Pancreas (tissue), 10 donors: ENCODE measurements around the gene DNM3. TPM values are rescaled to one million over a fixed set of nuclear protein-coding genes. Genes with fewer than 3 reads are reported as not detected.

ENCODE experiments used
- ATAC-seq, 4 donors: fragments of 200-7000 bp; cut with Tn5 transposase; one replicate each; pipeline versions ENCODE4 v1.8.0 to v1.9.1; 2020; ENCODE audit warnings: mild to moderate bottlenecking in 4 of 4, moderate library complexity in 4 of 4
- DNase-seq, 6 donors: peaks; one replicate each; pipeline ENCODE4 v3.0.0-alpha.2; 2020
- FAIRE-seq: peaks from 2 replicates; lab custom pipeline; 2012; peaks lifted over from hg19 to GRCh38; lab: Jason Lieb, UNC
- H3K27ac ChIP-seq, 4 donors: fragments of 200-600 bp; sonication (generic); 1 replicate in 3 of 4; 2 replicates in 1 of 4; pipeline versions ENCODE4 v1.5.0 to v1.8.0; 2020
- H3K27me3 ChIP-seq, 4 donors: fragments of 200-600 bp; one replicate each; pipeline ENCODE4 v1.8.0; 2021
- H3K36me3 ChIP-seq, 3 donors: fragments of 200-600 bp; sonication (generic) in 1 of 3; one replicate each; pipeline versions ENCODE4 v1.5.0 to v1.8.0; 2020 to 2021
- H3K4me1 ChIP-seq, 3 donors: fragments of 200-600 bp; one replicate each; pipeline ENCODE4 v1.8.0; 2021
- H3K4me3 ChIP-seq, 4 donors: fragments of 200-600 bp; sonication (generic) in 2 of 4; one replicate each; pipeline versions ENCODE4 v1.5.0 to v1.8.0; 2020 to 2021
- H3K9me3 ChIP-seq, 4 donors: fragments of 200-600 bp; one replicate each; pipeline ENCODE4 v1.8.0; 2021
- WGBS, 2 donors: extraction: QIAGEN DNeasy Blood & Tissue Kit; methylation state at CpG; one replicate each; pipeline ENCODE4 v1.1.7; 2013; 5-methylcytosine and 5-hydroxymethylcytosine counted together
- intact Hi-C, 3 donors: fragments of 100-400 bp; cut with DNase I; formaldehyde crosslinking; loops; one replicate each; pipeline versions ENCODE4 v1.11.1 to v1.14.2; 2022
- polyA plus RNA-seq, 2 donors: library from polyadenylated mRNA; stranded (reverse); fragments of 200-250 nt; gene quantifications; one replicate each; pipeline ENCODE4 v1.2.3, GENCODE V29; 2013
- total RNA-seq, 6 donors: library from RNA; stranded (reverse); fragmentation: NEBNext Ultra II Directional in 4 of 6; extraction: Animal tissue kit (Norgen Biotek cat#: 25700) in 4 of 6; gene quantifications; one replicate each; pipeline versions ENCODE4 v1.2.1 to v1.2.4, GENCODE V29; 2021 to 2023
- TF ChIP-seq, protein P1 (sequence below), 4 donors: fragments of 200-600 bp; sonication (generic) in 3 of 4; IDR thresholded peaks; one replicate each; pipeline versions ENCODE4 v1.5.0 to v1.8.0; 2021; ENCODE audit warnings: antibody characterized with exemption in 4 of 4
- donor health status: healthy with polysubstance abuse.
- donor health status: DM: no; HTN: no; CAD: no; lungs with moderate emphysema.
- donor health status: DM: no; HTN: no; CAD: no.
- donor health status: control.
- donor health status: control.
- donor health status: Bipolar disorder and iron deficiency.
- donor health status: DM: yes; HTN: yes; CAD: no.
- donor health status: DM: no; HTN: no; CAD: no.
- donor health status: DM: no; HTN: no; CAD: no.
- donor health status: DM: yes; HTN: yes; CAD: no.

Gene DNM3
- total and polyA plus RNA-seq, 8 donors = 0.40 to 1.3 (median 0.78) TPM

DNA sequence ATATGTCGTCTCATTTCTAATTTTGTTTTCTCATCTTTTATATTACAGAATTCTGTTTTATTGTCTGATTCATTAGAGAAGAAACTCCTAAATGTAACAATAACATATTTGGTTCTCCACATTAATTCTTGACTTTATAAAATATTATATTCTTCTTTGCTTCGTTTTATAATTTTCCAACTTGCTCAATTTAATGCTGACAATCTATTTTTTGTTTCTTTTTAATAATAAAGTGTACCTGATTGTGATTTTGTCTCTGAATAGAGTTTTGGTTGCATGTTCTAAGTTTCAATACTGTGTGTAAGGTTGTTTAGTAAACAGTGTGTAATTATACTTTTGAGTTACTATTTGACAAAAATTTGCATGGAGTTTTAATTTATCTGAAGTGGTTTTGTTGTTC, 448.1 kb downstream of the DNM3 start:
- H3K4me3 ChIP-seq = no peak overlapping the region
- WGBS, 2 donors = 77 to 96% methylated on average over 2 of the region's 2 CpGs
- no peaks in the 10 kb centered on the region for H3K9me3 ChIP-seq
- DNase-seq = no peak
- H3K27ac ChIP-seq = no peak overlapping the region
- intact Hi-C loops = no loop called here
- H3K36me3 ChIP-seq = no peaks in the 10 kb centered on the region
- no peak for ATAC-seq
- peaks cover 7 to 18% (median 8%) of the 10 kb centered on the region in 3 donors for H3K4me1 ChIP-seq
- no peaks in the 10 kb centered on the region for H3K27me3 ChIP-seq
- TF ChIP-seq, protein P1, sequence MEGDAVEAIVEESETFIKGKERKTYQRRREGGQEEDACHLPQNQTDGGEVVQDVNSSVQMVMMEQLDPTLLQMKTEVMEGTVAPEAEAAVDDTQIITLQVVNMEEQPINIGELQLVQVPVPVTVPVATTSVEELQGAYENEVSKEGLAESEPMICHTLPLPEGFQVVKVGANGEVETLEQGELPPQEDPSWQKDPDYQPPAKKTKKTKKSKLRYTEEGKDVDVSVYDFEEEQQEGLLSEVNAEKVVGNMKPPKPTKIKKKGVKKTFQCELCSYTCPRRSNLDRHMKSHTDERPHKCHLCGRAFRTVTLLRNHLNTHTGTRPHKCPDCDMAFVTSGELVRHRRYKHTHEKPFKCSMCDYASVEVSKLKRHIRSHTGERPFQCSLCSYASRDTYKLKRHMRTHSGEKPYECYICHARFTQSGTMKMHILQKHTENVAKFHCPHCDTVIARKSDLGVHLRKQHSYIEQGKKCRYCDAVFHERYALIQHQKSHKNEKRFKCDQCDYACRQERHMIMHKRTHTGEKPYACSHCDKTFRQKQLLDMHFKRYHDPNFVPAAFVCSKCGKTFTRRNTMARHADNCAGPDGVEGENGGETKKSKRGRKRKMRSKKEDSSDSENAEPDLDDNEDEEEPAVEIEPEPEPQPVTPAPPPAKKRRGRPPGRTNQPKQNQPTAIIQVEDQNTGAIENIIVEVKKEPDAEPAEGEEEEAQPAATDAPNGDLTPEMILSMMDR (IDR thresholded peaks at IDR 0.05) = no peak
- no peak for FAIRE-seq

GRCh38 chr1:172292840-172293239, 451.5 kb downstream of the DNM3 start:
- H3K36me3 ChIP-seq = no peaks in the 10 kb centered on the region
- no peak for DNase-seq
- 82 to 90% methylated on average over 3 of the region's 3 CpGs for WGBS, 2 donors
- H3K27ac ChIP-seq = no peak overlapping the region
- H3K9me3 ChIP-seq = no peaks in the 10 kb centered on the region
- intact Hi-C loops = no loop called here
- no peak for ATAC-seq
- TF ChIP-seq, protein P1 (IDR thresholded peaks at IDR 0.05) = no peak
- peaks cover 0 to 2% (median 0%) of the 10 kb centered on the region in 3 donors for H3K4me1 ChIP-seq
- FAIRE-seq = no peak
- no peaks in the 10 kb centered on the region for H3K27me3 ChIP-seq
- no peak overlapping the region for H3K4me3 ChIP-seq

GRCh38 chr1:172293429-172293828, 452.1 kb downstream of the DNM3 start:
- intact Hi-C loops = no loop called here
- FAIRE-seq (no peak), ATAC-seq (peak in 1 of 4 donors; percentile 65), DNase-seq (no peak)
- Histone ChIP-seq H3K27ac (no peak overlapping the region), H3K4me1 (no peaks in the 10 kb centered on the region), H3K4me3 (no peak overlapping the region), H3K27me3 (no peaks in the 10 kb centered on the region), H3K9me3 (no peaks in the 10 kb centered on the region), H3K36me3 (no peaks in the 10 kb centered on the region)
- WGBS, 2 donors = 58 to 67% methylated on average over 2 of the region's 2 CpGs
- TF ChIP-seq, protein P1 (IDR thresholded peaks at IDR 0.05) = no peak

GRCh38 chr1:172298141-172298540, 456.8 kb downstream of the DNM3 start:
- H3K27me3 ChIP-seq = no peaks in the 10 kb centered on the region
- TF ChIP-seq, protein P1 (IDR thresholded peaks at IDR 0.05) = no peak
- H3K4me3 ChIP-seq = no peak overlapping the region
- intact Hi-C loops = no loop called here
- WGBS, 2 donors = 54 to 66% methylated on average over 3 of the region's 3 CpGs
- peak; percentile 29 to 50 (median 36) for ATAC-seq
- no peaks in the 10 kb centered on the region for H3K9me3 ChIP-seq
- no peak for FAIRE-seq
- no peaks in the 10 kb centered on the region for H3K36me3 ChIP-seq
- H3K27ac ChIP-seq = no peak overlapping the region
- peak in 2 of 6 donors; percentile 18 to 39 for DNase-seq
- H3K4me1 ChIP-seq = no peaks in the 10 kb centered on the region

DNA sequence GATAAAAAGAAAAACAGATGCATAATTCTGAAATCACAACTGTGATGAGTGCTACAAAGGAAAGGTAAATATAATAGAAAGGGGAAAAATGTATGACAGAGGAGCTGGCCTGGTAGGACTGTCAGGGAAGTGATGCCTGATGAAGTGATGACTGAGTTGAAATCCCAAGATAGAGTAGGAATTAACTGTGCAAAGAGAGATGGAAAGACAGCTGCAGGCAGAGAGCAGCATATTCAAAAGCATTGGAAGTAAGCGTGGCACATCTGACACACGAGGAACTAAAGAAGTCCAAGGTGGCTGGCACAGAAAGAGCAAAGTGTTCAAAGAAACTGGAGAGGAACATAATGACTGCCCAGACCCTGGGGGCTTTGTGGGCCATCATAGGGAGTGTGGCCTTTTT, 457.6 kb downstream of the DNM3 start:
- FAIRE-seq = no peak
- Histone ChIP-seq H3K4me1 (no peaks in the 10 kb centered on the region), H3K27me3 (no peaks in the 10 kb centered on the region), H3K9me3 (no peaks in the 10 kb centered on the region), H3K36me3 (no peaks in the 10 kb centered on the region), H3K27ac (no peak overlapping the region), H3K4me3 (no peak overlapping the region)
- WGBS, 2 donors = 90 to 95% methylated on average over 2 of the region's 2 CpGs
- intact Hi-C loops = no loop called here
- ATAC-seq = no peak
- TF ChIP-seq, protein P1 (IDR thresholded peaks at IDR 0.05) = no peak
- DNase-seq = no peak
